HEK293 (cell line): ENCODE results near the gene SYTL3.

ENCODE experiments used
- CTCF ChIP-seq: fragments of 450-650 bp; formaldehyde crosslinking; IDR thresholded peaks from 2 replicates; pipeline ENCODE4 v1.5.1; 2016; ENCODE audit warnings: missing biosample characterization, missing genetic modification characterization
- PATZ1 ChIP-seq: fragments of 450-650 bp; formaldehyde crosslinking; IDR thresholded peaks from 2 replicates; pipeline ENCODE4 v1.5.1; 2016; ENCODE audit warnings: missing biosample characterization, missing genetic modification characterization
- ZBTB10 ChIP-seq: fragments of 450-650 bp; formaldehyde crosslinking; IDR thresholded peaks from 2 replicates; pipeline ENCODE4 v1.5.1; 2016; ENCODE audit warnings: missing biosample characterization, missing genetic modification characterization
- ZBTB8A ChIP-seq: fragments of 450-650 bp; formaldehyde crosslinking; IDR thresholded peaks from 2 replicates; pipeline ENCODE4 v1.5.1; 2016; ENCODE audit warnings: missing biosample characterization, missing genetic modification characterization
- ZFHX2 ChIP-seq: fragments of 450-650 bp; formaldehyde crosslinking; conservative IDR thresholded peaks from 2 replicates; pipeline ENCODE4 v1.5.1; 2016; ENCODE audit warnings: missing biosample characterization, missing genetic modification characterization
- ZNF16 ChIP-seq: fragments of 450-650 bp; formaldehyde crosslinking; IDR thresholded peaks from 2 replicates; pipeline ENCODE4 v1.5.1; 2016; ENCODE audit warnings: low read depth, missing biosample characterization, missing genetic modification characterization
- ZNF2 ChIP-seq: fragments of 450-650 bp; formaldehyde crosslinking; IDR thresholded peaks from 2 replicates; pipeline ENCODE4 v1.5.1; 2016; ENCODE audit warnings: missing biosample characterization, missing genetic modification characterization
- ZNF473 ChIP-seq: fragments of 450-650 bp; formaldehyde crosslinking; IDR thresholded peaks from 2 replicates; pipeline ENCODE4 v1.5.1; 2017; ENCODE audit warnings: missing biosample characterization, missing genetic modification characterization
- ZSCAN30 ChIP-seq: fragments of 450-650 bp; IDR thresholded peaks from 2 replicates; pipeline ENCODE4 v1.5.1; 2018; ENCODE audit warnings: missing biosample characterization, mild to moderate bottlenecking, missing genetic modification characterization, moderate library complexity

- no peak for TF ChIP-seq ZNF473
- TF ChIP-seq ZBTB8A (tag by site-specific recombination) = no peak
- no peak for TF ChIP-seq ZSCAN30 (tag by site-specific recombination)
- TF ChIP-seq ZFHX2 = no peak
- no peak for TF ChIP-seq ZNF2 (tag by site-specific recombination)
- no peak for TF ChIP-seq ZBTB10 (tag by site-specific recombination)
- no peak for TF ChIP-seq CTCF
- no peak for TF ChIP-seq ZNF16
- no peak for TF ChIP-seq PATZ1 (tag by site-specific recombination)
These were observed 39.4 kb upstream of the SYTL3 start for GRCh38 chr6:158610319-158610968.
